Mucosa of rectum (tissue), 2 donors: ENCODE data around the gene PPP2R5A.

Experiments used
- H3K27ac ChIP-seq, 2 donors: one replicate each; pipeline ENCODE4 v1.7.0; 2013; ENCODE audit warnings: inconsistent platforms in 2 of 2, low read depth in 2 of 2, low read length in 2 of 2
- H3K27me3 ChIP-seq, 2 donors: one replicate each; pipeline ENCODE4 v1.7.0; 2013; ENCODE audit warnings: low read length in 2 of 2; ENCODE audit not compliant: control insufficient read depth in 2 of 2, insufficient read depth in 2 of 2
- H3K36me3 ChIP-seq, 2 donors: one replicate each; pipeline ENCODE4 v1.7.0; 2013; ENCODE audit warnings: low read length in 2 of 2; ENCODE audit not compliant: control insufficient read depth in 2 of 2, insufficient read depth in 2 of 2
- H3K4me1 ChIP-seq, 2 donors: one replicate each; pipeline ENCODE4 v1.7.0; 2013; ENCODE audit warnings: low read length in 2 of 2, mild to moderate bottlenecking in 1 of 2; ENCODE audit not compliant: control insufficient read depth in 2 of 2, insufficient read depth in 2 of 2
- H3K4me3 ChIP-seq, 2 donors: one replicate each; pipeline ENCODE4 v1.7.0; 2013; ENCODE audit warnings: low read length in 2 of 2
- H3K9ac ChIP-seq, 2 donors: one replicate each; pipeline ENCODE4 v1.7.0; 2013; ENCODE audit warnings: low read length in 2 of 2, low read depth in 1 of 2, mild to moderate bottlenecking in 1 of 2
- H3K9me3 ChIP-seq, 2 donors: one replicate each; pipeline ENCODE4 v1.7.0; 2013; ENCODE audit warnings: low read length in 2 of 2; ENCODE audit not compliant: control insufficient read depth in 2 of 2
- donor health status: healthy.
- donor health status: Normal muscosa, but diverticular disease.

Gene PPP2R5A

DNA sequence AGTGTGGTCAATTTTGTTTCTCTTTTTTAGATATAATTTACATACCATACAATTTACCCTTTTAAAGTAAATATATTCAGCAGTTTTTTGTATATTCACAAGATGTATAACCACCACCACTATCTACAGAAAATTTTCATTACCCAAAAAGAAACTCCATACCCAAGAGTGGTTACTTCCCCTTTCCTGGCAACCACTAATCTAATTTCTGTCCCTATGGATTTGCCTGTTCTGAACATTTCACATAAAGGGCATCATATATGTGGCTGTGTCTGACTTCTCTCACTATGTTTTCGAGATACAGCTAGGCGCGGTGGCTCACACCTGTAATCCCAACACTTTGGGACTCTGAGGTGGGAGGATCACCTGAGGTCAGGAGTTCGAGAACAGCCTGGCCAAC lies 115.8 kb downstream of the PPP2R5A start:
- H3K4me3 ChIP-seq = no peak overlapping the region
- H3K9ac ChIP-seq = no peak overlapping the region
- peaks cover 0 to 6% of the 10 kb centered on the region in 2 donors for H3K36me3 ChIP-seq
- no peaks in the 10 kb centered on the region for H3K9me3 ChIP-seq
- no peaks in the 10 kb centered on the region for H3K27me3 ChIP-seq
- H3K4me1 ChIP-seq = no peaks in the 10 kb centered on the region
- no peak overlapping the region for H3K27ac ChIP-seq

GRCh38 chr1:212401838-212402582 lies 116.8 kb downstream of the PPP2R5A start:
- H3K4me3 ChIP-seq = no peak overlapping the region
- no peak overlapping the region for H3K27ac ChIP-seq
- no peak overlapping the region for H3K9ac ChIP-seq
- peaks cover 0 to 7% of the 10 kb centered on the region in 2 donors for H3K36me3 ChIP-seq
- no peaks in the 10 kb centered on the region for H3K27me3 ChIP-seq
- no peaks in the 10 kb centered on the region for H3K4me1 ChIP-seq
- no peaks in the 10 kb centered on the region for H3K9me3 ChIP-seq

DNA sequence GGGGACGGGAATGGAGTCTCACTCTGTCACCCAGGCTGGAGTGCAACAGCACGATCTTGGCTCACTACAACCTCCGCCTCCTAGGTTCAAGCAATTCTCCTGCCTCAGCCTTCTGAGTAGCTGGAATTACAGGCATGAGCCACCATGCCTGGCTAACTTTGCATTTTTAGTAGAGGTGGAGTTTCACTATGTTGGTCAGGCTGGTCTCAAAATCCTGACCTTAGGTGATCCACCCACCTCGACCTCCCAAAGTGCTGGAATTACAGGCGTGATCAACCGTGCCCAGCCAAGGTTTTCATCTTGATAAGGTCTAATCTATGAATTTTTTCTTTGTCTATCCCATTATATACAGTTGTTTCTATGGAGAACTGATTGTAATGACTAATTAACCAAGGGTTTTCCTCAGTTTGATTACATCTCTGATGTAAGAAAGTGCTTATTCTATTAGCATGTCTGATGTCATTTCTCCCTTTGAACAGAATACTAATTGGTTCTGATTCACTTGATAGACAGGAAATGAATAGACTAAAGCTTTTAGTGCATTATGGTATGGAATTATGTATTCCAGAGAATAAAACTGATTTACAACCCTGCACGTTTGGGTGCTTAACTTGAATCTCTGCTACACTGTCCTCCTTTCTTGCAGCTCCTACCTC lies 117.6 kb downstream of the PPP2R5A start:
- no peaks in the 10 kb centered on the region for H3K4me1 ChIP-seq
- H3K36me3 ChIP-seq = peaks cover 0 to 9% of the 10 kb centered on the region in 2 donors
- H3K9me3 ChIP-seq = no peaks in the 10 kb centered on the region
- H3K9ac ChIP-seq = no peak overlapping the region
- H3K27me3 ChIP-seq = no peaks in the 10 kb centered on the region
- H3K4me3 ChIP-seq = no peak overlapping the region
- no peak overlapping the region for H3K27ac ChIP-seq

DNA sequence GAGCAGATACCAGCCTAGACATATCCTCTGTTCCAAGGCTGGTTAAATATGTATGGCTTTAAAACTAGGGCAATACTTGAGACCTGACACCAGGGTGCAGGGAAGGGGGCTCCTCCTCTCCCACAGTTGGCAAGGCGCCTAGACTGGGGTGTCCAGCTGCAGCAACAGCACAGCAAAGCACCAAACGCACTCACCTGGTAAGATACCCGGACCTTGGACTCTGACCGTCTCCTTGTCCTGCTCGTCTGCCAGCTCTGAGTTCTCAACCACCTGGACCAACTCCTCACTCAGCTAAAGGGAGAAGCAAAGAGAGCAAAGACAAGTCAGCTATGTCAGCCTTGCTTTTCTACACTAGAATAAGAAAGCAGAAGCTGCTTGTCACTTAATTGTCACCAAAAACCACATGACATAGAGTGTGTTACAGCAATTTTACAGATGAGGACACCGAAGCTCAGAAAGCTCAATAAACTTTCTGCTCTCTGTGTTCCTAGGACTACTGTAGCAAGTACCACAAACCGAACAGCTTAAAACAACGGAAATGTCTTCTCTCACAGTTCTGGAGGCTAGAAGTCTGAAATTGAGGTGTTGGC lies 125.1 kb downstream of the PPP2R5A start:
- Histone ChIP-seq H3K4me3 (no peak overlapping the region), H3K4me1 (peaks cover 6% of the 10 kb centered on the region in 2 donors), H3K27me3 (no peaks in the 10 kb centered on the region), H3K27ac (no peak overlapping the region), H3K9ac (no peak overlapping the region), H3K9me3 (no peaks in the 10 kb centered on the region), H3K36me3 (peaks cover 9 to 22% of the 10 kb centered on the region in 2 donors)
